HG03558 (cell line): Measurements from ENCODE around the gene PHETA2.

ENCODE experiments used
- ATAC-seq: cut with Tn5 transposase; IDR thresholded peaks from one replicate; pipeline ENCODE4 v1.9.1; 2021; ENCODE audit warnings: moderate number of reproducible peaks; ENCODE audit not compliant: unreplicated experiment; ENCODE audit errors: extremely low read depth

Gene PHETA2, protein sequence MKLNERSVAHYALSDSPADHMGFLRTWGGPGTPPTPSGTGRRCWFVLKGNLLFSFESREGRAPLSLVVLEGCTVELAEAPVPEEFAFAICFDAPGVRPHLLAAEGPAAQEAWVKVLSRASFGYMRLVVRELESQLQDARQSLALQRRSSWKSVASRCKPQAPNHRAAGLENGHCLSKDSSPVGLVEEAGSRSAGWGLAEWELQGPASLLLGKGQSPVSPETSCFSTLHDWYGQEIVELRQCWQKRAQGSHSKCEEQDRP

DNA sequence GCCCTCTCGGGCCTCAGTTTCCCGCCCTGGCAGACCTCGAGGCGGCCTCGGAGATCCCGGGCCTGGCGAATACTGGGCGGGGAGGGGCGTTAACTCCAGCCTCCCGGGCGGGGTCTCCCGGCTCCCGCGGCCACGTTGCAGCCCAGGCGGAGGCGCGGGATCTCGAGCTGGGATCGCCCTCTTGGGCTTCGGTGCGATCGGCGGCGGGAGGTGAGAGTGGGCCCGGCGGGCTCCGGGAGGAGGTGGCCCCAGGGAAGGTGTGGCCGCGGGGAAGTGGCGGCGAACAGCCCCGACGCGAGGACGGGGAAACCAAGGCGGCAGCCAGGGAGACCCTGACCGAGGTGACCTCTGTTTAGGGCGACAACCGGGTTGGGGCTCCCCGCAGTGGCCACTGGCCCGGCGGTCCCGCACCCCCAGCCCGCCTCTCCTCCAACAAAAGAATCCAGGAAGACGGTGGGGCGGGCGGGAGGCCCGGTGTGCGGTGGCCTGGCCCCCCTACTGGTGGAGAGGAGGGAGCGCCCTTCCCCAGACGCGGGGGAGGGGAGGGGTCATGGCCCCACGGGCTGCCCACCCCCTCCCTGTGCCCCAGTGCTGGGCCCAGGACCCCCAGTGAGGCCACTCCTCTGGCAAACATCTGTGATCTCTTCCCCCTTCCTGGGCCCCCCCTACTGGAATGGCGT lies at the start of gene PHETA2:
TSS of gene PHETA2 (plus strand) at position 117 of the 680 bp plus-strand sequence. CDS start 3,046 bp downstream, outside the sequence.
- ATAC-seq, result no peak

DNA sequence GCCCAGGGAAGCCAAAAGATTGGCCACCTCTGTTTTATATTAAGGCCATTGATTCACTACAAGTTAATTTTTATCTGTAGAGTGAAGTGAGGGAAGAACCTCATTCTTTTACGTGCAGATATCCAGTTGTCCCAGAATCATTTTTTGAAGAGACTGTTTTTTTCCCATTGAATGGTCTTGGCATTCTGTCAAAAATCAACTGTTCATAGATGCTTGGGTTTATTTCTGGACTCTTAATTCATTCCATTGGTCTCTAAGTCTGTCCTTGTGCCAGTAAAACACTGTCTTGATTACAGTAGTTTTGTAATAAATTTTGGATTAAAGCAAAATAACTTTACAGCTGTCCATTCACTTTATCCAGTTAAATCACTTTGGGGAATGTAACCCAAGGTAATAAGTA lies 48.6 kb upstream of the PHETA2 start:
- no peak for ATAC-seq

DNA sequence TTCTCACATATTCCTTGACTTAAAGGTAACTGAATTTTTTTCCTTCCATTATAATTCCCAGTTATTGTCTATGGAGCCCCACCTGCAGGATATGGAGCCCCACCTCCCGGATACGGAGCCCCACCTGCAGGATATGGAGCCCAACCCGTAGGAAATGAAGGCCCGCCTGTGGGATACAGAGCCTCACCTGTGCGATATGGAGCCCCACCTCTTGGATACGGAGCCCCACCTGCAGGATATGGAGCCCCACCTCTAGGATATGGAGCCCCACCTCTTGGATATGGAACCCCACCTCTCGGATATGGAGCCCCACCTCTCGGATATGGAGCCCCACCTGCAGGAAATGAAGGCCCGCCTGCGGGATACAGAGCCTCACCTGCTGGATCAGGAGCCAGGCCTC lies 47.3 kb upstream of the PHETA2 start:
- ATAC-seq, result no peak

DNA sequence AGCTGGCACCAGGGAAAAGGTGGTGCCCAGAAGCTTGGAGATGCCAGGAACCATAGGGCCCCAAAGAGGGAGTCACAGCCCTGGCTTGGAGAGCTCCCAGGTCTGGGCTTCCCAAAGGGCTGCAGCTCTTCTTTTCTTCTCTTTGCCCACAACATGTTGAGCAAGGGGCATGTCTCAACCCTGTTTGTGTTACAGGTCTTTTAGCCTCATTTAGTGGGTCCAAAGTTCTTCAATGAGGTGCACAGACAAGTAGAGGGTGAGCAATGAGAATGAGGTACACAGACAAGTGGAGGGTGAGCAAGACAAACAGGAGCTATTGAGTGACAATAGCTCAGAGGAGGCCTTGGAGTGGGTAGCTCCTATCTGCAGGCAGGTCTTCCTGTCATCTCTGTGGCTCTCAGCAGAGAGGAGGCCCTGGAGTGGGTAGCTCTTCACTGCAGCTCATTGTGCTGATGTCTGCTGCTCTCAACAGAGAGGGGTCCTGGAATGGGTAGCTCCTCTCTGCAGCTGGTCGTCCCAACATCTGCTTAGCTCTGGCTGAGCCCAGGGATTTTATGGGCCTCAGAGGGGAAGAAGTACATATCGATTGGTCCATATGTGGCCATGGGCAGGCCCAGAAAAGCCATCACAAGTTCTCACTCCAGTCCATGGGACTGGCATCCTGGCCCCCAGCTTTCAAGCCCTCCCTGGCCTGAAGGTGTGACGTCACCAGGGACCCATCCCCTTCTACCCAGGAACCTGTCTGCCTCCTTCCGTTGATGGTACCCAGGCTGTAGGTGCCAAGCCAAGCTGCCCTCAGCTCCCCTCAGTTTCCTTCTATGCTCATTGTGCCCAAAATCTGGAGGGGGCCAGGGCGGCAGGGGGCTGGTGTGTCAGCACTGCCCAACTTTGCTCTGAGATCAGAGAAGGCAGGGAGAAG lies 40.5 kb upstream of the PHETA2 start:
- ATAC-seq, result no peak

DNA sequence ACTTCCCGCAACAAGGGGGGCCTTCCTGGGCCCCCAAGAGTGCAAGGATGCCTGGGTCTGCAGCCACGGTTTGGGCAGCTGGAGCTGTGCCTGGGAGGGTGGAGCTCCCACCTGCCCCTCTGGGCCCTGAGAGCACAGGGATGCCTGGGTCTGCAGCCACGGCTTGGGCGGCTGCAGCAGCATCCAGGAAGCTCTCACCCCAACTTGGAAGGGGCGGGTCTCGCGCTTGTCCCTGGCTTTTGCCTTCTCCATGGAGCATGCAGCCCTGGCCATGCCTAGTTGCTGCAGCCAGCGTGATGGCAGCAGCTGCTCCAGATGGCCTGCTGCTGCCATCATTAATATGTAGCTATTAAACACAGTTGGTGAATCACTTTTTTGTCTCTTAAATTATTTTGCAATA lies 38.8 kb upstream of the PHETA2 start:
- ATAC-seq, result no peak

DNA sequence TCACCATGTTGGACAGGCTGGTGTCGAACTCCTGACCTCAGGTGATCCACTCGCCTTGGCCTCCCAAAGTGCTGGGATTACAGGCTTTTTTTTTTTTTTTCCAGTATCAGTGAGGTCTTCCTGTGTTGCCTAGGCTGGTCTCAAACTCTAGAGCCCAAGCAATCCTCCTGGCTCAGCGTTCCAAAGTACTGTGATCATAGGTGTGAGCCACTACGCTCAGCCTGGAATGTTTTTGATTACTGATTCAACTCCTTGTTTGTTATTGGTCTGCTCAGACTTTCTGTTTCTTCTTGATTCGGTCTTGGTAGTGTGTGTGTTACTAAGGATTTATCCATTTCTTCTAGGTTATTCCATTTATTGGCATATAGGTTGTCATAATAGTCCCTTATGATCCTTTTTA lies 34.8 kb upstream of the PHETA2 start:
- no peak for ATAC-seq

DNA sequence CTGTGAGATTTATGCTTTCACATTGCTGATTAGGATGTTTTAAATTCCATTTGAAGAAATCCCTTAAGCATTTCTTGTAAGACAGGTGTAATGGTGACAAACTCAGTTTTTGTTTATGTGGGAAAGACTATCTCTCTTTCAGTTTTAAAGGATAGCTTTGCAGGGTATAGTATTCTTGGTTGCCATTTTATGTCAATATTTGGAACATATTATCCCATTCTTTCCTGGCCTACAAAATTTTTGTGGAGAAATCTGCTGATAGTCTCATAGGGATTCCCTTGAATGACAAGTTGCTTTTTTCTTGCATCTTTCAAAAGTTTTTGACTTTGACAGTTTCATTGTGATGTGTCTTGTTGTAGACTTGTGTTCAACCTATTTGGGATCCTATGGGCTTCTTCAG lies 32.3 kb upstream of the PHETA2 start:
- ATAC-seq, result no peak

DNA sequence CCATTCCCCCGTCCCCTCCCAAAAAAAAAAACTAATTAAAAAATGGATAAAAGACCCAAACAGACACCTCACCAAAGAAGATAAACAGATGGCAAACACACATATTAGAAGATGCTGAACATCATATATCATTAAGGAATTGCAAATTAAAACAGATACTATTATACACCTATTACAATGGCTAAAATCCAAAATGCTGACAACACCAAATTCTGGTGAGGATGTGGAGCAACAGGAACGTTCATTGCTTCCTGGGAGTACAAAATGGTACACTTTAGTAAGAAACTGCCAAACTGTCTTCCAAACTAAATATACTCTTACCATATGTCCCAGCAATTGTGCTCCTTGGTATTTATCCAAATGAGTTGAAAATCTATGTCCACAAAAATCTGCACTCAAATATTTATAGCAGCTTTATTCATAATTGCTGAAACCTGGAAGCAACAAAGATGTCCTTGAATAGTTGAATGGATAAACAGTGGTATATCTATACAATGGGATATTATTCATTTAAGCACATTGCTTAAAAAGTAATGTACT lies 23.3 kb upstream of the PHETA2 start:
- no peak for ATAC-seq

DNA sequence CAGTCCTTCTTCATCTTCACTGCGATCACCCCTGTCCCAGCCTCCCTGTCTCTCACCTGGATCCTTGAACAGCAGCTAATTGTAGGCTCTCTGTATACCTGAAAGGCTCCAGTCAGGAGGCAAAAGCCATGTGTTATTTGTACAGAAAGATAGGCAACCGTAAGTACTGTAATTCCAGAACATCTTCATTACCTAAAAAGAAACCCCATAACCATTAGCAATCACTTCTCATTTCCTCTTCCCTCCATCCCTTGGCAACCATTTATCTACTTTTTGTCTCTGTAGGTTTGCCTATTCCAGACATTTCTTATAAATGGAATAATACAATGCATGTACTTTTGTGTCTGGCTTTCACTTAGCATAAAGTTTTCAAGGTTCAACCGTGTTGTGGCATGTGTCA lies 21.3 kb upstream of the PHETA2 start:
- ATAC-seq, result no peak

DNA sequence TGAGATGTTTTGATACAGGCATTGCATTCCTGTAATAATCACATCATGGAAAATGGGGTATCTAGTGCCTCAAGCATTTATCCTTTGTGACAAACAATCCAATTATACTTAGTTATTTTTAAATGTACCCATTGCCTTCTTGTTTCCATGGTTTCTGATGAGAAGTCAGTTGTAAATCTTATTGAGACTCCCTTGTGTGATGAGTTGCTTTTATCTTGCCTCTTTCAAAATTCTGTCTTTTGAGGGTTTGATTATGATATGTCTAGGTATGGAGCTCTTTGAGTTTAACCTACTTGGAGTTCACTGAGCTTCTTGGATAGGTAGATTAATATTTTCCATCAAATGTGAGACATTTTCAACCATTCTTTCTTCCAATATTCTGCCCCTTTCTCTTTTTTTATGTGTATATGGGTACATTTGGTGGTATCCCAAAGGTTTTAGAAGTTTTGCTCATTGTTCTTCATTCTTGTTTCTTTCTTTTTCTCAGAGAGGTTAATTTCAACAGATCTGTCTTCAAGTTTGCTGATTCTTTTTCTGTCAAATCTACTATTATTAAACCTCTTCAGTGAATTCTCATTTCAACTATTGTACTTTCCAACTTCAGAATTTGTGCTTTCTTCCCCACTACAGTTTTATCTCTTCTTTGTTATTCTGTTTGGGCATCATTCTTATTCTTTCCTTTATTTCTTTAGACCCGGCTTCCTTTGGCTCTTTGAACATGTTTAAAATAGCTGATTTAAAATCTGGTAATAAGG lies 17.1 kb upstream of the PHETA2 start:
- ATAC-seq, result no peak

DNA sequence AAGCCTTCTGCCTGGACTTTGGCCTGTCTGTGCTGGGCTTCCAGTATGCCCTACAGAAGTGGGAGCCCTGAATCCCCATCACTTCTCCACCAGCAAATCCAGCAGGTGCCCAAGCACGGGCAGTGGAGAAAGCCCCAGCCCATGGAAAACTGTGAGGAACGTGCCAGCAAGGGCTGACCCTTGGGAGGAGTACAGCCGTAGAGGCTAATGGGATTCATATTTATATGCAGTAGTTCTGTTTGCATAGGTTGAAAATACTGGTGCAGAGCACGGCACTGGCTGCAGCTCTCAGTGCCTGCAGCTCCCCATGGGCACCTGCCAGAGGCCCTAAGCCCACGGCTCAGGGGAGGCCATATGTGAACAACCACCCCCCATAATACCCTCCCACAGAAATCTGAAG lies 13.6 kb upstream of the PHETA2 start:
- ATAC-seq, result no peak

DNA sequence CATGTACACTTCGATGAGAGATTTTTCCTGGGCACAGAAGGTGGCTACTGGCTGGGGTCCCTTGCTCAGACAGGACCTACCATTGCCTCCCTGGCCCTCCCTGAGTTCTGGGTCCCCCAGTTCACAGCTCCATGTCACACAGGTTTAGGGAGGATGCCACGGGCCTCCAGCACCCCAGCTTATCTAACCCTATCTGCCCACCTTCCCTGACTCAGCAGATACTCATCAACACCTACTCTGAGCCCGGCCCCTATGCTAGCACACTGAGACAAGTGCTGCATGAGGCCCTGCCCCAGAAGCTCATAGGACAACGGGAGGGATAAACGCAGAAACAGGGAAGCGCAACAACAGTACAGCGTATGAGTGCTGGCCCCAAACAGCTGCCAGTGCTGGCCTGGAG lies 13.0 kb upstream of the PHETA2 start:
- no peak for ATAC-seq

DNA sequence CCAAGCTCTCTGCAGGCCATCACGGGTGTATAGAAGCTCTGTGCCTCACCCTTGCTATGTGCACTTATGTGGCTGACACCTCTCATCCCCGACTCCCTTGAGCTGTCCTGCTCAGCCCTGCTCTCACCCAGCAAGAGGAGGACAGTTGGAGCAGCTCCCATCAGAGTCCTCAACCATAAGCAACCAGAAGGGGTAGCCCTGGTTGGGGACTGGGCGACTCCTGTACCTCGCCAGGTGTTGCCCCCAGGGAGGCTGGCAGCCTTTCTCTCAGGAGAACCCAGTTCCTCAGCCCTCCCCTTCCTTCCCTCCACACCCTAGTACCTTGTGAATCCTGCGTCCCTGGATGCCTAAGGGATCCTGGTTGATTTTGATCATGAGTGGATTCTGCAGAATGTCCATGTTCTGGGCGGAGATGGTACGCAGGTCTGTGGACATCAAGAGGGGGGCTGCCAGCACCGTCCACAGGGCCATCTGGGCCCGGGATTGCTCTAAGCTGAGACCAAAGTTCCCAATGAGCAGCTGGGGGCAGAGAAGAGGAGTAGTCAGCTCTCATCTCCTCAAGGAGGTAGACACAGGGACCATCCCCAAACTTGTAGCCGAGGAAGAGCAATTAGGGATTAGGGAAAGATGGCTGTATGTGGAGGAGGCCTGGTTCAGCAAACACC lies 11.4 kb upstream of the PHETA2 start:
- ATAC-seq, result no peak

DNA sequence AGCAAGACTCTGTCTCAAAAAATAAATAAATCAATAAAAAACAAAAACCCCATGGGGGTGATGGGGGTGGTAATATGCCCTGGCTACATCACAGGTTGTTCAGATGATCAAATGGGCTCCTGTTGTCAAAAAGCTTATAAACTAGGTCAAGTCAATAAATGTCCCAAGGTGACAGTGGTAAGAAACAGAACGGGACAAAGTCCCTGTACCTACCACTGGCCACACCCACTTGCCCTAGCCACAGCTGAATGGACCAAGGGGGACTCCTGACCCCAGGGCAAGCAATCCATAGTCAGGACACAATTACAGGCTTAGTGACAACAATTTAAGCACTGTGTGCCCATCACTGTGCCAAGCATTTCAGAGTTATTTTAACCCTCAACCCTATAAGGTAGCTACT lies 9.4 kb upstream of the PHETA2 start:
- no peak for ATAC-seq

DNA sequence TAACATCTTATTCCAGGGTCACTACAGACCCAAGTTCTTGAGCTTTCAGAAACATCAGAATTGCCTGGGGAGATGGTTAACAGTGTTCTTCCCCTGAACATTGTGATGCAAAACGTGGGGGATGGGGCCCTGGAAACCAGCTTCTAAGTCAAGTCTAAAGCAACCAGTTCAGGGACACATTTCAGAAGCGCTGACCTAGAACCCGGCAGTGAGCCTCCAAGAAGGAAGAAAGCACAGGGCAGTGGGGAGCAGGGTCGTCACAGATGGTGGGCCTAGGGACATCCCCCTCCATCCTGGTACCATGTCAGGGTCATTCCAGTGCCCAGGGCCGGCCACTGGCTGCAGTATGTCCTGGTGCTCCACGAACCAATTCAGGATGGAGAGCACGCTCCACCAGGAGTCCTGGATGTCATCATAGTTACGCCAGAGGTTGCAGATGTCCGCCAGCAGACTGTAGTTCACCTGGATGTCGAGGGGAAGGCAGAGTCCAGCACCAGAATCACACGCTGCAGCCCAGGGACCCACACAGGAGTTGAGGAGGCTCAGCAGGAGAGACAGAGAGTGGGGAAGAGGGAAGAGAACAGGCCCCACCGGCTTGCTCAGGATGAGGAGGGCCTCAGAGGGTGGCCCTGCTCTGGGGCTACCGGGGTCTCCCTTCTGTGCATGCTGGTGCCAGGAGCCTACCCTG lies 8.5 kb upstream of the PHETA2 start:
- no peak for ATAC-seq

DNA sequence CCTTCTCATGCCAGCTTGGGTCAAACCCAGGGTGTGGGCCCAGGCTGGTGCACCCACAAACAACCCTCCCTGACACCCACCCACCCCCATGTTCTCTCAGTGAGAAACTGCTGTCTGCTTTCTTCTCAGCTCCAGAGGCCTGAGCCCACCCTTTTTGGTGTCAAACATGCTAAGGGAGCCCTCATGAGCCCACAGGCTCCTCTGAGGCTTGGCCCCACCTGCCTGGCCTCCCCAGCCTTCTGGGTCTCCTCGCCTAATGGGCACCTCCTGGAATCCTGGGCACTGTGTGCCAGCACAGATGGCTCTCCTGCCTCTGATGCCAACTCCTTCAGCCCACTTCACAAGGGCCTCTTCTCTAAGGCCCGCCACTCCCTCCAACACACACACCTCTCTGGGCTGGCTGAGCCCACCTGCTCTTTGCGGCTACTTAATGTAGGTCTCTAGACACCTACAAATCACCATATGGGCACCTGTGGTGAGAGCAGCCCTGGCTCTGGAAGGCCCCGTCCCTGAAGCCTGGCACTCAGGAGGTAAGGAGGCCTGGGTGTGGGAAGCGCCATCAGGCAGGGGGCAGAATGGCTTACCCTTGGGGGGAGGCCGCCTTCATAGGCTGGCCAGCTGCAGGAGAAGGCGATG lies 7.8 kb upstream of the PHETA2 start:
- ATAC-seq, result no peak

DNA sequence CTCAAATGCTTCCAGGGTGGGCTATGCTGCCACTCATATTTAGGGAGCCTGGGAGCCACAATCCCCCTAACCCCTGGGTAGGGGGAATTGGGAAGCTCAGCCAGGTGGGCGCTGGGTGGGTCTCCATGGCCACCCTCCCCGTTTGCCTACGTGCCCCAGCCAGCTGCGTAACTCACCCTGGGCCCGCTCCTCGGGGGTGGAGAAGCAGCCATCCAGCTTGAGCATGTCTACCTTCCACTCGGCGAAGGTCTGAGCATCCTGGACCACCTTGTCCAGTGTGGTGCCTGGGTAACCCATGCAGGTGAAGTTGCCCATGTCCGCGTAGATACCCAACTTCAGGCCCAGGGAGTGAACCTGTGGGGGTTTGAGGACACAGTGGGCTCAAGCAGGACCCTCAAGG lies 7.1 kb upstream of the PHETA2 start:
- no peak for ATAC-seq

DNA sequence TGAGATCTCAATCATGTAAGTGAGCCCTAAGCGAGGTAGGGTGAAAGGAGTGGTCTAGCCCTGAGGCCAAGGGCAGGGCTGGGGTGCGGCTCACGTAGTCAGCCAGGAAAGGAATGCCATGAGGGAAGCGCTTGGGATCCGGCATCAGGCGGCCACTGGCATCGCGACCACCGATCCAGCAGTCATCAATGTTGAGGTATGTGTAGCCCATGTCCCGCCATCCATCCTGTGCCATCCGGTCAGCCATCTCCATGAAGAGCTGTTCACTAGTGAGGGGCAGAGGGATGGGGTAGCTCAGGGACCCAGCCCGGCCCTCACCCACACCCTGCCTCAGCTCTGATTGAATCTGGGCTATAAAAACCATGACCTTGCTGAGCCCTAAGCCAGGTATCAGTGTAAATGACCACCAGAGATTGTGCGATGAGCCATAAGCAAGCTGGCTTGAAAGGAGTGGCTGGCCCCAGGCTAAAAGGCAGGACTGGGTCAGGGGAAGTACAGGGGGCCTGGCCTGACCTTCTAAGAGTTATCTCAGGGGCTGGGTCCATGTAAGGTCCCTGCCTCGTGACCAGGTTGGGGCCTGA lies 6.3 kb upstream of the PHETA2 start:
- no peak for ATAC-seq
